OCI-LY7 (cell line): Measurements from ENCODE around the gene CKM.

Experiments
- CTCF ChIP-seq: fragments of 200-600 bp; sonication (generic); conservative IDR thresholded peaks from 2 replicates; pipeline ENCODE4 v1.5.1; 2014; ENCODE audit warnings: mild to moderate bottlenecking, antibody characterized with exemption, low read length, moderate library complexity, mixed read lengths
- EZH2phosphoT487 ChIP-seq: fragments of 200-600 bp; sonication (generic); IDR thresholded peaks from 2 replicates; pipeline ENCODE4 v1.6.1; 2018; ENCODE audit warnings: low read depth, borderline replicate concordance, mild to moderate bottlenecking, mixed run types, antibody characterized with exemption, low read length, moderate library complexity, mixed read lengths

DNA sequence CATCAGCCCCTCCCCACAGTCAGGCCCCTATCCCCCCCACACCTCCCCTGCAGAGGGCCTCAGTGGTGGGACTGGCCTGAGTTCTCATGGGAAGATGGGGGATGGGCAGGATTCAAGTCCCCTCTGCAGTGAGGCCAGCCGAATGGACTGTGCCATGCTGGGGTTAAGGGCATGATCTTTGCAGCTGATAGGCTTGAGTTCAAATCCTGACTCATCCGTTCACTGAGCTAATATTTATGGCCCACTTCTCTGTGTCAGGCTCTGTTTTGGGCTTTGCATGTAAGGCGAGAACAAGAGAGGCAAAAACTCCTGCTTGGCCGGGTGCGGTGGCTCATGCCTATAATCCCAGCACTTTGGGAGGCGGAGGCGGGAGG is 51.0 kb downstream of the CKM start:
- no peak for TF ChIP-seq CTCF
- TF ChIP-seq EZH2phosphoT487: no peak
